GM23338 (cell line): Measurements from ENCODE around the gene RPH3AL.

Experiments used
- CREB1 ChIP-seq: fragments of 250-450 bp; sonication (Bioruptor Pico); IDR thresholded peaks from 2 replicates; pipeline ENCODE4 v1.5.0; 2020; ENCODE audit warnings: low read depth, mild to moderate bottlenecking, moderate library complexity
- CTCF ChIP-seq, 2 experiments: fragments of 200-600 bp in 1 of 2; sonication (generic) in 1 of 2; conservative IDR thresholded peaks; 2 replicates each; pipeline versions ENCODE4 v1.5.1 to v1.6.1; 2016 to 2017; ENCODE audit warnings: antibody characterized with exemption in 2 of 2, low read depth in 2 of 2, mild to moderate bottlenecking in 2 of 2, moderate library complexity in 1 of 2
- ETS1 ChIP-seq: IDR thresholded peaks from 2 replicates; pipeline ENCODE4 v1.6.1; 2016; ENCODE audit warnings: antibody characterized with exemption
- EZH2 ChIP-seq: fragments of 200-600 bp; sonication (generic); IDR thresholded peaks from one replicate; pipeline ENCODE4 v1.8.0; 2017; ENCODE audit warnings: antibody characterized with exemption, mild to moderate bottlenecking, low read depth; ENCODE audit not compliant: unreplicated experiment
- EZH2phosphoT487 ChIP-seq: fragments of 200-600 bp; sonication (generic); IDR thresholded peaks from one replicate; pipeline ENCODE4 v1.8.1; 2018; ENCODE audit warnings: antibody characterized with exemption; ENCODE audit not compliant: unreplicated experiment
- JUNB ChIP-seq: IDR thresholded peaks from one replicate; pipeline ENCODE4 v1.6.1; 2016; ENCODE audit warnings: antibody characterized with exemption; ENCODE audit not compliant: unreplicated experiment
- NANOG ChIP-seq: IDR thresholded peaks from 2 replicates; pipeline ENCODE4 v1.6.1; 2016; ENCODE audit warnings: antibody characterized with exemption, borderline replicate concordance
- POLR2AphosphoS5 ChIP-seq: IDR thresholded peaks from 2 replicates; pipeline ENCODE4 v1.6.1; 2016; ENCODE audit warnings: antibody characterized with exemption, low read depth
- REST ChIP-seq: IDR thresholded peaks from one replicate; pipeline ENCODE4 v1.6.1; 2018; ENCODE audit warnings: antibody characterized with exemption; ENCODE audit not compliant: unreplicated experiment
- STAT1 ChIP-seq: IDR thresholded peaks from one replicate; pipeline ENCODE4 v1.6.1; 2016; ENCODE audit warnings: antibody characterized with exemption; ENCODE audit not compliant: unreplicated experiment
- ZNF114 ChIP-seq: fragments of 250-450 bp; sonication (Bioruptor Pico); IDR thresholded peaks from 2 replicates; pipeline ENCODE4 v1.5.0; 2020; ENCODE audit warnings: mild to moderate bottlenecking, moderate library complexity
- ZNF331 ChIP-seq: fragments of 250-450 bp; sonication (Bioruptor Pico); IDR thresholded peaks from 2 replicates; pipeline ENCODE4 v1.5.0; 2020; ENCODE audit warnings: low read depth, mild to moderate bottlenecking, moderate library complexity
- ZNF462 ChIP-seq: fragments of 250-450 bp; sonication (Bioruptor Pico); IDR thresholded peaks from 2 replicates; pipeline ENCODE4 v1.5.0; 2020; ENCODE audit warnings: mild to moderate bottlenecking, moderate library complexity

GRCh38 chr17:263773-264172, 88.8 kb downstream of the RPH3AL start:
- TF ChIP-seq CTCF (conservative IDR thresholded peaks at IDR 0.05; ENCODE audit: low read depth in 2 of 2): no peak
- TF ChIP-seq EZH2: no peak
- no peak for TF ChIP-seq REST
- no peak for TF ChIP-seq ZNF331 (CRISPR knock-in tag)
- TF ChIP-seq POLR2AphosphoS5: no peak
- no peak for TF ChIP-seq CREB1 (CRISPR knock-in tag)
- TF ChIP-seq JUNB: no peak
- TF ChIP-seq ZNF114 (CRISPR knock-in tag): no peak
- TF ChIP-seq EZH2phosphoT487: no peak
- TF ChIP-seq STAT1: no peak
- TF ChIP-seq NANOG: no peak
- no peak for TF ChIP-seq ETS1
- no peak for TF ChIP-seq ZNF462
